A673 (cell line): ENCODE data around the gene GMCL2. TPM values are rescaled to one million over a fixed set of nuclear protein-coding genes. Genes with fewer than 3 reads are reported as not detected.

Source experiments
- BruUV-seq: library from RNA; stranded (reverse); fragments of 400-500 nt; replicated peaks from 2 replicates; lab custom pipeline; 2021; lab: Mats Ljungman, UMichigan
- CTCF ChIA-PET: fragments of 300-600 bp; sonication (Branson Sonifier 250); formaldehyde crosslinking; loops from one replicate; lab custom pipeline; 2022; ENCODE audit warnings: antibody characterized with exemption; lab: Charles Lee
- POLR2A ChIA-PET: fragments of 300-600 bp; sonication (Branson Sonifier 250); formaldehyde crosslinking; loops from one replicate; lab custom pipeline; 2022; ENCODE audit warnings: antibody characterized with exemption; ENCODE audit not compliant: low non-redundant PET; lab: Charles Lee
- DNase-seq: peaks from one replicate; pipeline ENCODE4 v3.0.0-alpha.2; 2015; ENCODE audit warnings: low spot score
- H3K27ac ChIP-seq: fragments of 200-600 bp; sonication (generic); 2 replicates; pipeline ENCODE4 v1.5.1; 2016; ENCODE audit warnings: mixed run types, low read depth, mild to moderate bottlenecking, mixed read lengths, antibody characterized with exemption, low read length; ENCODE audit not compliant: poor library complexity, severe bottlenecking
- H3K27me3 ChIP-seq: fragments of 200-600 bp; sonication (generic); replicated peaks from 2 replicates; pipeline ENCODE4 v1.6.1; 2017; ENCODE audit warnings: mixed run types, low read depth, mild to moderate bottlenecking, mixed read lengths, antibody characterized with exemption, low read length; ENCODE audit not compliant: insufficient read depth, poor library complexity
- H3K36me3 ChIP-seq: fragments of 200-600 bp; sonication (generic); 2 replicates; pipeline ENCODE4 v1.6.1; 2016; ENCODE audit warnings: mixed run types, mild to moderate bottlenecking, mixed read lengths, antibody characterized with exemption, low read length; ENCODE audit not compliant: insufficient read depth, poor library complexity, severe bottlenecking
- H3K4me1 ChIP-seq: fragments of 200-600 bp; sonication (generic); 2 replicates; pipeline ENCODE4 v1.6.1; 2017; ENCODE audit warnings: mixed run types, mild to moderate bottlenecking, mixed read lengths, antibody characterized with exemption, low read length; ENCODE audit not compliant: insufficient read depth, poor library complexity, severe bottlenecking
- H3K4me3 ChIP-seq: fragments of 200-600 bp; sonication (generic); 2 replicates; pipeline ENCODE4 v1.5.1; 2016; ENCODE audit warnings: low read depth, mixed run types, mild to moderate bottlenecking, mixed read lengths, low read length; ENCODE audit not compliant: poor library complexity, severe bottlenecking
- H3K9me3 ChIP-seq: fragments of 200-600 bp; sonication (generic); 2 replicates; pipeline ENCODE4 v1.6.1; 2016; ENCODE audit warnings: mixed run types, low read depth, mild to moderate bottlenecking, mixed read lengths, antibody characterized with exemption, low read length; ENCODE audit not compliant: poor library complexity, severe bottlenecking
- CTCF ChIP-seq: fragments of 300-800, 200-600 bp; sonication (generic); conservative IDR thresholded peaks from 2 replicates; pipeline ENCODE4 v1.5.1; 2017; ENCODE audit warnings: low read depth, mild to moderate bottlenecking, antibody characterized with exemption, low read length, moderate library complexity, mixed read lengths
- EZH2 ChIP-seq: fragments of 200-600 bp; sonication (generic); IDR thresholded peaks from 2 replicates; pipeline ENCODE4 v1.6.1; 2017; ENCODE audit warnings: borderline replicate concordance, low read depth, mild to moderate bottlenecking, mixed read lengths, antibody characterized with exemption, low read length; ENCODE audit not compliant: poor library complexity, severe bottlenecking
- intact Hi-C: fragments of 100-400 bp; cut with micrococcal nuclease; formaldehyde crosslinking; loops from one replicate; pipeline ENCODE4 v1.10.0; 2022; ENCODE audit not compliant: unreplicated experiment
- total RNA-seq: library from RNA; stranded (reverse); gene quantifications from 2 replicates; pipeline ENCODE4 v1.2.3, GENCODE V29; 2021

Gene GMCL2
- total RNA-seq, 1 experiment from 2014 or later, result not detected

GRCh38 chr5:178213003-178213461, 25.9 kb upstream of the GMCL2 start:
- H3K36me3 ChIP-seq, result peaks cover 86% of the 10 kb centered on the region
- POLR2A ChIA-PET, result interaction anchor here (1.1 kb wide), 1 partner anchor 9 kb away, joined by 4 read pairs; the partner anchor contains the start of gene HNRNPAB
- peaks cover 10% of the 10 kb centered on the region for H3K4me1 ChIP-seq
- no peaks in the 10 kb centered on the region for H3K9me3 ChIP-seq
- H3K27me3 ChIP-seq, result no peaks in the 10 kb centered on the region
- no TSS peak for BruUV-seq
- TF ChIP-seq EZH2 (no peak), CTCF (no peak)
- intact Hi-C loops, result no loop called here
- no peak for DNase-seq
- CTCF ChIA-PET, result no interaction called here
- H3K4me3 ChIP-seq, result no peak overlapping the region
- no peak overlapping the region for H3K27ac ChIP-seq

DNA sequence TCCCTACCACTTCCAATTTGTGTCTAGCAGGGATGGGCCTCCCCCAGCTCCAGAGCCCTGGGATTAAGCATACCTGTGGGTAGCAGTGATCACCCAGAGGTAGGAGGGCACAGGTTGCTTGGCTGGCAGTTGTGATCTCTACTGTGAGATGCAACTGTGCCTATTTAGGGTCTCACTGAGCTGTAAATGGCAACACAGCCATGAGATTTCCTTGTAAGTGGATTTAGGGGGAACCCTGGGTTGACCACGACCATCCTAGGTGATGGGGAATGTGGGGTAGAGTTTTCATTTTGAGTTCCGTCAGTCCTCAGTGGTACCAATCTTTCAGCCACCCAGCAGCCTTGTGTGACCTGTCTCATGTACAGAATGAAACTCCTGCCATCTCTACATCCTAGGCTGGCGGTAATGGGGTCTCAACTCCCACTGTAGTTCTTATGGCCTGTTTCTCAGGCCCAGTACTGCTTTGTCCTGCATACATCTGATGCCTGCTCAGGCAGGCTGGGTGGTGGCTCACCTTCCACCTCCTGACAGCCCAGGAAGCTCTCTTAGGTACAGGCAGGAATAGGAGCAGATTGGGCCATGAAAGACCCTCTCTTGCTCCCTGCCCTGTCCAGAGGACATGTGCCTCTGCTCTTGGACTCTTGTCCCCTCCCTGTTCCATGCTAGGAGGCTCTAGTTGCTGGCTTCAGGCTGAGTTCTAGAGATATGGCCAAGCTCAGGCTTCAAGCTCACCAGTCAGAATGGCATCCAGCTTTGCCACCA, 25.3 kb upstream of the GMCL2 start:
- no TSS peak for BruUV-seq
- ChIA-PET CTCF (no interaction called here), POLR2A (interaction anchor here (1.1 kb wide), 1 partner anchor 8 kb away, joined by 4 read pairs; the partner anchor contains the start of gene HNRNPAB)
- no peak for TF ChIP-seq EZH2
- TF ChIP-seq CTCF, result no peak
- H3K27ac ChIP-seq, result no peak overlapping the region
- H3K4me3 ChIP-seq, result no peak overlapping the region
- H3K27me3 ChIP-seq, result no peaks in the 10 kb centered on the region
- H3K36me3 ChIP-seq, result peaks cover 92% of the 10 kb centered on the region
- no peak for DNase-seq
- H3K9me3 ChIP-seq, result no peaks in the 10 kb centered on the region
- intact Hi-C loops, result no loop called here
- H3K4me1 ChIP-seq, result peaks cover 10% of the 10 kb centered on the region

DNA sequence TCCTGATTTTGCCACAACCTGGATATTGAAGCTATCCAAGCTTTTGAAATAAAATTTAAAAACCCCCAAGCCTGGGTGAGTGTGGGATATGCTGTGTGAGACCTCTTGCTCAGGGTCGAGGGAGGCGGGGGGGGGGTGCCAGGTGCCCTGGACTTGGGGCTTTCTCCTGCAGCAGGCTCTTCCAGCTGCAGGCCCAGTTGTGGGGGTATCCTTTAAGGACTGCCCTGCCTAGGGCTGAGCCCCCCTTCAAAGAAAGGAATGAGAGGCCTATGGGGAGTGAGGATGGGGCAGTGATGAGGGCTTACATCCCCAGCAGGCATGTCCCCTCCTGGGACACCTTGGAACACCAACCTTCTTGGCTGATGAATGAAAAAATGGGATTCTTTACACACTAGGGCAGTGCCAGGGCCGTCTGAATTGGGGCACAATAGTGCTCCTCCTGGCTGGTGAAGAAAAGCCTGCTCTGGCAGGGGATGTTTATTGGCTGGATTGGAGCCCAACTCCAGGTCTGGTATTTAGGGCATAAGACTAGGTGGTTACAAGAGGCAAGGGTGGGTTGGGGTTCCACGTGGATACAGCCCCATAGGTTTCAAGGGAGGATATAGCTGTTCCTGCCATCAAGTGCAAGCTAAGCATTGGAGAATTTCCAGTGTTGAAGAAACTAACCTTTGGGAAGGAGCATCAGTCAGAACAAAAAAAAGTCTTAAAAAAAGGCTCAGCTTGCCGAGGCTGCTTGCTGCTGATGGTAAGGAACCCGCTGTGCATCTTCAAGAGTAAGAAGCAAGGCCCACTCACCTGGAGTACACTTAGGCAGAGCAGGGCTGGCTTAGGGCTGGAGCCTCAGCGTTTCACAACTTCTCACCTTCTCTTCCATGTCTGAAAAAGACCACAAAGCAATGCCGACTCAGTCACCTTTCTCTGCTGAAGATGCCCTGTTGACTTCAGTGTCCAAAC, 24.2 kb upstream of the GMCL2 start:
- H3K4me1 ChIP-seq, result peaks cover 18% of the 10 kb centered on the region
- no peaks in the 10 kb centered on the region for H3K9me3 ChIP-seq
- H3K27ac ChIP-seq, result no peak overlapping the region
- peaks cover 94% of the 10 kb centered on the region for H3K36me3 ChIP-seq
- DNase-seq, result no peak
- no TSS peak for BruUV-seq
- POLR2A ChIA-PET, result interaction anchor here (0.7 kb wide), 1 partner anchor 19 kb away, joined by 3 read pairs; no protein-coding TSS in a partner anchor
- CTCF ChIA-PET, result no interaction called here
- intact Hi-C loops, result no loop called here
- no peak overlapping the region for H3K4me3 ChIP-seq
- TF ChIP-seq CTCF (no peak), EZH2 (no peak)
- no peaks in the 10 kb centered on the region for H3K27me3 ChIP-seq
